ENCODE data around the gene CCDC185.

The CCDC185 gene

DNA sequence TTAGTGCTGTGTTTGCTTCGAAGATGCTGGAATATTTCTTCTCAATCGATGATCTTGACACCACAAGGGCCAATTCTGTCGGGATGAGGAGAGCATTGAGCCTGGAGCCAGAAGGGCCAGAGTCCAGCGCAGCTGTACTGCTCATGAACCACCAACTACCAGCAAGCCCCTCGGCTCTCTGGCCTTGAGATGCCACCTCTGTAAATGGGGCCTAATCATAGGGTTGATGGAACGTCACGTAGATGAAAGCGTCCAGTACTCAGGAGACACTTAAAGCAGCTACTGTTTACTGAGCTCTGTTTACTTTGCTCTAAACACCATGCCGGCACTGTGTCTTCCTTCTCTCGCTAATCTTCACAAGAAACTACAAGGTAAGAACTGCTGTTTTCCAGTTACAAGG, 26.3 kb downstream of the CCDC185 start:
- no peaks in the 10 kb centered on the region for H3K36me3 ChIP-seq (ENCODE audit: control insufficient read depth in 2 of 2, insufficient read depth in 1 of 2, low read length in 2 of 2)
- no peak overlapping the region for H3K4me3 ChIP-seq (ENCODE audit: low read depth, low read length)
- CTCF ChIA-PET = interaction anchor here (0.5 to 1.0 kb wide), 2 partner anchors 266 to 296 kb away, joined by 3 read pairs; no protein-coding TSS in a partner anchor
- POLR2A ChIA-PET = interaction anchor here (0.7 kb wide), 1 partner anchor 231 kb away, joined by 3 read pairs; no protein-coding TSS in a partner anchor
- no peaks in the 10 kb centered on the region for H3K9me3 ChIP-seq (ENCODE audit: control insufficient read depth, insufficient read depth, low read depth, low read length)
- no peak overlapping the region for H3K27ac ChIP-seq (ENCODE audit: extremely low read depth, low read depth, low read length)
- H3K4me1 ChIP-seq (ENCODE audit: control insufficient read depth, insufficient read depth, low read length) = no peaks in the 10 kb centered on the region
- TF ChIP-seq, protein P1, sequence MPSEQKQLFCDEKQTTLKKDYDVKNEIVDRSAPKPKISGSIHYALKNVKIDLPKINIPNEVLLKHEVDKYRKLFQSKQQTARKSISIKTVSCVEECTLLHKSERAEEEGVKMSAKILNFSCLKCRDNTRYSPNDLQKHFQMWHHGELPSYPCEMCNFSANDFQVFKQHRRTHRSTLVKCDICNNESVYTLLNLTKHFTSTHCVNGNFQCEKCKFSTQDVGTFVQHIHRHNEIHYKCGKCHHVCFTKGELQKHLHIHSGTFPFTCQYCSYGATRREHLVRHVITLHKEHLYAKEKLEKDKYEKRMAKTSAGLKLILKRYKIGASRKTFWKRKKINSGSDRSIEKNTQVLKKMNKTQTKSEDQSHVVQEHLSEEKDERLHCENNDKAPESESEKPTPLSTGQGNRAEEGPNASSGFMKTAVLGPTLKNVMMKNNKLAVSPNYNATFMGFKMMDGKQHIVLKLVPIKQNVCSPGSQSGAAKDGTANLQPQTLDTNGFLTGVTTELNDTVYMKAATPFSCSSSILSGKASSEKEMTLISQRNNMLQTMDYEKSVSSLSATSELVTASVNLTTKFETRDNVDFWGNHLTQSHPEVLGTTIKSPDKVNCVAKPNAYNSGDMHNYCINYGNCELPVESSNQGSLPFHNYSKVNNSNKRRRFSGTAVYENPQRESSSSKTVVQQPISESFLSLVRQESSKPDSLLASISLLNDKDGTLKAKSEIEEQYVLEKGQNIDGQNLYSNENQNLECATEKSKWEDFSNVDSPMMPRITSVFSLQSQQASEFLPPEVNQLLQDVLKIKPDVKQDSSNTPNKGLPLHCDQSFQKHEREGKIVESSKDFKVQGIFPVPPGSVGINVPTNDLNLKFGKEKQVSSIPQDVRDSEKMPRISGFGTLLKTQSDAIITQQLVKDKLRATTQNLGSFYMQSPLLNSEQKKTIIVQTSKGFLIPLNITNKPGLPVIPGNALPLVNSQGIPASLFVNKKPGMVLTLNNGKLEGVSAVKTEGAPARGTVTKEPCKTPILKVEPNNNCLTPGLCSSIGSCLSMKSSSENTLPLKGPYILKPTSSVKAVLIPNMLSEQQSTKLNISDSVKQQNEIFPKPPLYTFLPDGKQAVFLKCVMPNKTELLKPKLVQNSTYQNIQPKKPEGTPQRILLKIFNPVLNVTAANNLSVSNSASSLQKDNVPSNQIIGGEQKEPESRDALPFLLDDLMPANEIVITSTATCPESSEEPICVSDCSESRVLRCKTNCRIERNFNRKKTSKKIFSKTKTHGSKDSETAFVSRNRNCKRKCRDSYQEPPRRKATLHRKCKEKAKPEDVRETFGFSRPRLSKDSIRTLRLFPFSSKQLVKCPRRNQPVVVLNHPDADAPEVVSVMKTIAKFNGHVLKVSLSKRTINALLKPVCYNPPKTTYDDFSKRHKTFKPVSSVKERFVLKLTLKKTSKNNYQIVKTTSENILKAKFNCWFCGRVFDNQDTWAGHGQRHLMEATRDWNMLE (tag by site-specific recombination; conservative IDR thresholded peaks at IDR 0.05; ENCODE audit: low read depth) = no peak
- no peak for TF ChIP-seq ZNF670 (tag by site-specific recombination; IDR thresholded peaks at IDR 0.05; ENCODE audit: low read depth)
- TF ChIP-seq ZNF48 (tag by site-specific recombination; IDR thresholded peaks at IDR 0.05) = no peak
- no peak for TF ChIP-seq OVOL3 (tag by site-specific recombination; IDR thresholded peaks at IDR 0.05)
- no peak for TF ChIP-seq GLI4 (tag by site-specific recombination; IDR thresholded peaks at IDR 0.05)
- TF ChIP-seq ZNF701 (tag by site-specific recombination; IDR thresholded peaks at IDR 0.05) = no peak
- TF ChIP-seq, protein P2, sequence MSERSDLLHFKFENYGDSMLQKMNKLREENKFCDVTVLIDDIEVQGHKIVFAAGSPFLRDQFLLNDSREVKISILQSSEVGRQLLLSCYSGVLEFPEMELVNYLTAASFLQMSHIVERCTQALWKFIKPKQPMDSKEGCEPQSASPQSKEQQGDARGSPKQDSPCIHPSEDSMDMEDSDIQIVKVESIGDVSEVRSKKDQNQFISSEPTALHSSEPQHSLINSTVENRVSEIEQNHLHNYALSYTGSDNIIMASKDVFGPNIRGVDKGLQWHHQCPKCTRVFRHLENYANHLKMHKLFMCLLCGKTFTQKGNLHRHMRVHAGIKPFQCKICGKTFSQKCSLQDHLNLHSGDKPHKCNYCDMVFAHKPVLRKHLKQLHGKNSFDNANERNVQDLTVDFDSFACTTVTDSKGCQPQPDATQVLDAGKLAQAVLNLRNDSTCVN (tag by site-specific recombination; optimal IDR thresholded peaks at IDR 0.05) = no peak
- TF ChIP-seq, protein P3, sequence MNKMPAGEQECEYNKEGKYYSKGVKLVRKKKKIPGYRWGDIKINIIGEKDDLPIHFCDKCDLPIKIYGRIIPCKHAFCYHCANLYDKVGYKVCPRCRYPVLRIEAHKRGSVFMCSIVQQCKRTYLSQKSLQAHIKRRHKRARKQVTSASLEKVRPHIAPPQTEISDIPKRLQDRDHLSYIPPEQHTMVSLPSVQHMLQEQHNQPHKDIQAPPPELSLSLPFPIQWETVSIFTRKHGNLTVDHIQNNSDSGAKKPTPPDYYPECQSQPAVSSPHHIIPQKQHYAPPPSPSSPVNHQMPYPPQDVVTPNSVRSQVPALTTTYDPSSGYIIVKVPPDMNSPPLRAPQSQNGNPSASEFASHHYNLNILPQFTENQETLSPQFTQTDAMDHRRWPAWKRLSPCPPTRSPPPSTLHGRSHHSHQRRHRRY (tag by site-specific recombination; IDR thresholded peaks at IDR 0.05) = no peak
- no peak for TF ChIP-seq ZNF140 (tag by site-specific recombination; IDR thresholded peaks at IDR 0.05)
- TF ChIP-seq, protein P4, sequence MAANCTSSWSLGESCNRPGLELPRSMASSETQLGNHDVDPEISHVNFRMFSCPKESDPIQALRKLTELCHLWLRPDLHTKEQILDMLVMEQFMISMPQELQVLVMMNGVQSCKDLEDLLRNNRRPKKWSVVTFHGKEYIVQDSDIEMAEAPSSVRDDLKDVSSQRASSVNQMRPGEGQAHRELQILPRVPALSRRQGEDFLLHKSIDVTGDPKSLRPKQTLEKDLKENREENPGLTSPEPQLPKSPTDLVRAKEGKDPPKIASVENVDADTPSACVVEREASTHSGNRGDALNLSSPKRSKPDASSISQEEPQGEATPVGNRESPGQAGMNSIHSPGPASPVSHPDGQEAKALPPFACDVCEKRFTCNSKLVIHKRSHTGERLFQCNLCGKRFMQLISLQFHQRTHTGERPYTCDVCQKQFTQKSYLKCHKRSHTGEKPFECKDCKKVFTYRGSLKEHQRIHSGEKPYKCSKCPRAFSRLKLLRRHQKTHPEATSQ (tag by site-specific recombination; IDR thresholded peaks at IDR 0.05) = no peak
- TF ChIP-seq ZNF211 (tag by site-specific recombination; IDR thresholded peaks at IDR 0.05; ENCODE audit: low read depth) = no peak
- no peak for TF ChIP-seq ZNF335 (tag by site-specific recombination; conservative IDR thresholded peaks at IDR 0.05)
- TF ChIP-seq SP2 (tag by site-specific recombination; IDR thresholded peaks at IDR 0.05) = no peak
- no peak for TF ChIP-seq ZNF585B (tag by site-specific recombination; IDR thresholded peaks at IDR 0.05)
- TF ChIP-seq ZNF248 (tag by site-specific recombination; IDR thresholded peaks at IDR 0.05) = no peak
- TF ChIP-seq BCL11B (tag by site-specific recombination; IDR thresholded peaks at IDR 0.05; ENCODE audit: low read depth) = no peak
- TF ChIP-seq, protein P5, sequence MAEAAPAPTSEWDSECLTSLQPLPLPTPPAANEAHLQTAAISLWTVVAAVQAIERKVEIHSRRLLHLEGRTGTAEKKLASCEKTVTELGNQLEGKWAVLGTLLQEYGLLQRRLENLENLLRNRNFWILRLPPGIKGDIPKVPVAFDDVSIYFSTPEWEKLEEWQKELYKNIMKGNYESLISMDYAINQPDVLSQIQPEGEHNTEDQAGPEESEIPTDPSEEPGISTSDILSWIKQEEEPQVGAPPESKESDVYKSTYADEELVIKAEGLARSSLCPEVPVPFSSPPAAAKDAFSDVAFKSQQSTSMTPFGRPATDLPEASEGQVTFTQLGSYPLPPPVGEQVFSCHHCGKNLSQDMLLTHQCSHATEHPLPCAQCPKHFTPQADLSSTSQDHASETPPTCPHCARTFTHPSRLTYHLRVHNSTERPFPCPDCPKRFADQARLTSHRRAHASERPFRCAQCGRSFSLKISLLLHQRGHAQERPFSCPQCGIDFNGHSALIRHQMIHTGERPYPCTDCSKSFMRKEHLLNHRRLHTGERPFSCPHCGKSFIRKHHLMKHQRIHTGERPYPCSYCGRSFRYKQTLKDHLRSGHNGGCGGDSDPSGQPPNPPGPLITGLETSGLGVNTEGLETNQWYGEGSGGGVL (tag by site-specific recombination; IDR thresholded peaks at IDR 0.05) = no peak
- TF ChIP-seq, protein P6, sequence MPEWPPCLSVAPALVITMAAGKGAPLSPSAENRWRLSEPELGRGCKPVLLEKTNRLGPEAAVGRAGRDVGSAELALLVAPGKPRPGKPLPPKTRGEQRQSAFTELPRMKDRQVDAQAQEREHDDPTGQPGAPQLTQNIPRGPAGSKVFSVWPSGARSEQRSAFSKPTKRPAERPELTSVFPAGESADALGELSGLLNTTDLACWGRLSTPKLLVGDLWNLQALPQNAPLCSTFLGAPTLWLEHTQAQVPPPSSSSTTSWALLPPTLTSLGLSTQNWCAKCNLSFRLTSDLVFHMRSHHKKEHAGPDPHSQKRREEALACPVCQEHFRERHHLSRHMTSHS (tag by site-specific recombination; IDR thresholded peaks at IDR 0.05) = no peak

Data from HEK293 (cell line).